ENCODE results near the gene ELFN2.

GRCh38 chr22:37318364-37319109 is 108.7 kb downstream of the ELFN2 start:
- no peak for TF ChIP-seq CTCF (conservative IDR thresholded peaks at IDR 0.05)
- no peak for TF ChIP-seq EZH2 (IDR thresholded peaks at IDR 0.05; ENCODE audit: low read depth)
